Parathyroid adenoma (tissue), 2 donors: ENCODE data around the gene LEFTY2.
"Not testable (repeated sequence)": the region's sequence is repeated elsewhere in the genome, so short reads cannot be mapped to it uniquely, and the experiment has no call there.

ENCODE experiments used
- H2AFZ ChIP-seq: fragments of 300-600 bp; sonication (generic); one replicate; pipeline ENCODE4 v1.7.0; 2017; ENCODE audit warnings: antibody characterized with exemption, mild to moderate bottlenecking
- H3K27ac ChIP-seq: fragments of 300-600 bp; sonication (generic); one replicate; pipeline ENCODE4 v1.7.0; 2017
- H3K27me3 ChIP-seq: fragments of 300-600 bp; sonication (generic); one replicate; pipeline ENCODE4 v1.7.0; 2017; ENCODE audit warnings: low read length; ENCODE audit not compliant: control insufficient read depth, insufficient read depth
- H3K36me3 ChIP-seq: fragments of 300-600 bp; sonication (generic); one replicate; pipeline ENCODE4 v1.7.0; 2017; ENCODE audit warnings: low read length; ENCODE audit not compliant: control insufficient read depth, insufficient read depth
- H3K4me1 ChIP-seq: fragments of 300-600 bp; sonication (generic); one replicate; pipeline ENCODE4 v1.7.0; 2017; ENCODE audit warnings: control low read depth
- H3K4me2 ChIP-seq: fragments of 300-600 bp; sonication (generic); one replicate; pipeline ENCODE4 v1.7.0; 2017; ENCODE audit warnings: low read length
- H3K4me3 ChIP-seq: fragments of 300-600 bp; sonication (generic); one replicate; pipeline ENCODE4 v1.7.0; 2017; ENCODE audit warnings: low read depth, low read length
- H3K79me2 ChIP-seq: fragments of 300-600 bp; sonication (generic); one replicate; pipeline ENCODE4 v1.7.0; 2017; ENCODE audit warnings: control low read depth
- H3K9ac ChIP-seq: fragments of 300-600 bp; sonication (generic); one replicate; pipeline ENCODE4 v1.7.0; 2017; ENCODE audit warnings: mild to moderate bottlenecking
- H3K9me3 ChIP-seq: fragments of 300-600 bp; sonication (generic); one replicate; pipeline ENCODE4 v1.7.0; 2017; ENCODE audit warnings: low read length; ENCODE audit not compliant: control insufficient read depth
- CTCF ChIP-seq: fragments of 300-600 bp; sonication (generic); IDR thresholded peaks from one replicate; pipeline ENCODE4 v1.7.0; 2017; ENCODE audit warnings: antibody characterized with exemption, mild to moderate bottlenecking
- donor health status: primary hyperparathyroidism.

Gene LEFTY2

DNA sequence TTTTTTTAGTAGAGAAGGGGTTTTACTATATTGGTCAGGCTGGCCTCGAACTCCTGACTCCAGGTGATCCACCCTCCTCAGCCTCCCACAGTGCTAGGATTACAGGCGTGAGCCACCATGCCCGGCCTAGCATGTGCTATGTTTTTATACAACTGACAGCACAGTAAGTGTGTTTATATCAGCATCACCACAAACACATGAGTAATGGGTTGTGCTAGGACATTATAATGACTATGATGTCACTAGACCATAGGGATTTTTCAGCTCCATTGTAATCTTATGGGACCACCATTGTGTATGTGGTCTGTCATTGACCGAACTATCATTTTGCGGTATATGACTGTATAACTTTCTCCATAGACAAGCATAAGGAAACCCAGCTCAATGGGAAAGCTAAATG, 6.3 kb downstream of the LEFTY2 start:
- H2AFZ ChIP-seq, result no peak overlapping the region
- no peak overlapping the region for H3K27ac ChIP-seq
- no peak overlapping the region for H3K4me3 ChIP-seq
- no peak overlapping the region for H3K4me2 ChIP-seq
- no peaks in the 10 kb centered on the region for H3K9me3 ChIP-seq
- no peaks in the 10 kb centered on the region for H3K4me1 ChIP-seq
- TF ChIP-seq CTCF, result no peak
- H3K79me2 ChIP-seq, result no peaks in the 10 kb centered on the region
- H3K9ac ChIP-seq, result no peak overlapping the region
- no peaks in the 10 kb centered on the region for H3K36me3 ChIP-seq
- no peaks in the 10 kb centered on the region for H3K27me3 ChIP-seq

GRCh38 chr1:225933072-225933471, 7.9 kb downstream of the LEFTY2 start:
- H3K9me3 ChIP-seq, result no peaks in the 10 kb centered on the region
- no peak overlapping the region for H3K4me2 ChIP-seq
- no peaks in the 10 kb centered on the region for H3K27me3 ChIP-seq
- H3K4me1 ChIP-seq, result no peaks in the 10 kb centered on the region
- no peak overlapping the region for H2AFZ ChIP-seq
- H3K79me2 ChIP-seq, result no peaks in the 10 kb centered on the region
- no peak for TF ChIP-seq CTCF
- H3K4me3 ChIP-seq, result no peak overlapping the region
- no peaks in the 10 kb centered on the region for H3K36me3 ChIP-seq
- H3K27ac ChIP-seq, result no peak overlapping the region
- H3K9ac ChIP-seq, result no peak overlapping the region

GRCh38 chr1:225931270-225932136, 9.5 kb downstream of the LEFTY2 start:
- no peaks in the 10 kb centered on the region for H3K79me2 ChIP-seq
- H3K27ac ChIP-seq, result no peak overlapping the region
- H3K36me3 ChIP-seq, result no peaks in the 10 kb centered on the region
- no peaks in the 10 kb centered on the region for H3K27me3 ChIP-seq
- no peak for TF ChIP-seq CTCF
- no peak overlapping the region for H3K4me2 ChIP-seq
- no peak overlapping the region for H2AFZ ChIP-seq
- no peaks in the 10 kb centered on the region for H3K4me1 ChIP-seq
- no peaks in the 10 kb centered on the region for H3K9me3 ChIP-seq
- no peak overlapping the region for H3K9ac ChIP-seq
- H3K4me3 ChIP-seq, result no peak overlapping the region

DNA sequence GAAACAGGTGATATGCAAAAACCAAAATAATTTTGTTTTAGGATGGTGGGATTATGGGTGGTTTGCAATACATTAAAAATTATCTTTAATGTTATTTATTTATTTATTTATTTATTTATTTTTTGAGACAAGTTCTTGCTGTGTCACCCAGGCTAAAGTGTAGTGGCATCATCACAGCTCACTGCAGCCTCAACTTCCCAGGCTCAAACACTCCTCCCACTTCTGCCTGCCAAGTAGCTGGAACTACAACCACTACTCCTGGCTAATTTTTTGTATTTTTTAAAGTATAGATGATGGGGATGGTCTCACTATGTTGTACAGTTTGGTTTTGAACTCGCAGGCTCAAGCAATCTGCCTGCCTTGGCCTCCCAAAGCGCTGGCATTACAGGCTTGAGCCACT, 10.5 kb downstream of the LEFTY2 start:
- Histone ChIP-seq H3K79me2 (no peaks in the 10 kb centered on the region), H3K4me3 (no peak overlapping the region), H2AFZ (no peak overlapping the region), H3K27ac (no peak overlapping the region), H3K4me1 (no peaks in the 10 kb centered on the region), H3K4me2 (no peak overlapping the region), H3K36me3 (no peaks in the 10 kb centered on the region), H3K9me3 (no peaks in the 10 kb centered on the region), H3K27me3 (no peaks in the 10 kb centered on the region), H3K9ac (no peak overlapping the region)
- no peak for TF ChIP-seq CTCF

- H3K79me2 ChIP-seq, H3K27ac ChIP-seq, H3K4me2 ChIP-seq, H3K9ac ChIP-seq, H2AFZ ChIP-seq, H3K4me3 ChIP-seq, H3K4me1 ChIP-seq, H3K36me3 ChIP-seq, H3K27me3 ChIP-seq, H3K9me3 ChIP-seq: not testable (repeated sequence)
These were observed 11.6 kb downstream of the LEFTY2 start for GRCh38 chr1:225929462-225929861.
